ENCODE results near the gene BICD1.

- TF ChIP-seq CTCF (IDR thresholded peaks at IDR 0.05) = no peak
- TF ChIP-seq EZH2 (IDR thresholded peaks at IDR 0.05; ENCODE audit: borderline replicate concordance, insufficient read depth, low read depth, low read length, poor library complexity, severe bottlenecking) = no peak
Observed at GRCh38 chr12:32105986-32106516, 596 bp upstream of the BICD1 start.
